Activated naive CD4-positive, alpha-beta T cell treated with anti-CD3 and anti-CD28 coated beads, Interleukin-2, amount 50 U/mL, for 24 hours (primary cell): Measurements from ENCODE around the gene TBC1D9B.

Experiments
- H3K27ac Mint-ChIP-seq: one replicate; pipeline ENCODE4 v1.8.0; 2021; ENCODE audit warnings: mild to moderate bottlenecking, mixed read lengths
- H3K27me3 Mint-ChIP-seq: one replicate; pipeline ENCODE4 v1.8.0; 2021; ENCODE audit warnings: mixed read lengths
- H3K36me3 Mint-ChIP-seq: one replicate; pipeline ENCODE4 v1.8.0; 2021; ENCODE audit warnings: mixed read lengths
- H3K4me1 Mint-ChIP-seq: one replicate; pipeline ENCODE4 v1.8.0; 2021; ENCODE audit warnings: mixed read lengths
- H3K4me3 Mint-ChIP-seq: one replicate; pipeline ENCODE4 v1.8.0; 2021; ENCODE audit warnings: mild to moderate bottlenecking, mixed read lengths
- H3K9me3 Mint-ChIP-seq: one replicate; pipeline ENCODE4 v1.8.0; 2021; ENCODE audit warnings: mixed read lengths

TBC1D9B gene

GRCh38 chr5:179895861-179896260 is 11.8 kb downstream of the TBC1D9B start:
- H3K27ac Mint-ChIP-seq = no peak overlapping the region
- H3K36me3 Mint-ChIP-seq = peaks cover 13% of the 10 kb centered on the region
- H3K4me3 Mint-ChIP-seq = no peak overlapping the region
- H3K27me3 Mint-ChIP-seq = no peaks in the 10 kb centered on the region
- H3K9me3 Mint-ChIP-seq = no peaks in the 10 kb centered on the region
- no peaks in the 10 kb centered on the region for H3K4me1 Mint-ChIP-seq

- Mint-ChIP-seq H3K36me3 (peaks cover 13% of the 10 kb centered on the region), H3K4me3 (no peak overlapping the region), H3K9me3 (no peaks in the 10 kb centered on the region), H3K27ac (no peak overlapping the region), H3K4me1 (no peaks in the 10 kb centered on the region), H3K27me3 (no peaks in the 10 kb centered on the region)
These were observed 13.5 kb downstream of the TBC1D9B start for GRCh38 chr5:179893958-179894895.

GRCh38 chr5:179893076-179893957 is 14.4 kb downstream of the TBC1D9B start:
- Mint-ChIP-seq H3K27ac (no peak overlapping the region), H3K36me3 (peaks cover 12% of the 10 kb centered on the region), H3K4me3 (no peak overlapping the region), H3K9me3 (no peaks in the 10 kb centered on the region), H3K27me3 (no peaks in the 10 kb centered on the region), H3K4me1 (no peaks in the 10 kb centered on the region)

GRCh38 chr5:179892255-179892654 is 15.4 kb downstream of the TBC1D9B start:
- Mint-ChIP-seq H3K27ac (no peak overlapping the region), H3K27me3 (no peaks in the 10 kb centered on the region), H3K4me3 (no peak overlapping the region), H3K36me3 (peaks cover 11% of the 10 kb centered on the region), H3K9me3 (no peaks in the 10 kb centered on the region), H3K4me1 (no peaks in the 10 kb centered on the region)

GRCh38 chr5:179890751-179891682 is 16.7 kb downstream of the TBC1D9B start:
- no peak overlapping the region for H3K4me3 Mint-ChIP-seq
- no peaks in the 10 kb centered on the region for H3K27me3 Mint-ChIP-seq
- H3K27ac Mint-ChIP-seq = no peak overlapping the region
- no peaks in the 10 kb centered on the region for H3K4me1 Mint-ChIP-seq
- H3K9me3 Mint-ChIP-seq = no peaks in the 10 kb centered on the region
- peaks cover 19% of the 10 kb centered on the region for H3K36me3 Mint-ChIP-seq

- Mint-ChIP-seq H3K36me3 (peaks cover 21% of the 10 kb centered on the region), H3K27me3 (no peaks in the 10 kb centered on the region), H3K4me3 (no peak overlapping the region), H3K9me3 (no peaks in the 10 kb centered on the region), H3K27ac (no peak overlapping the region), H3K4me1 (no peaks in the 10 kb centered on the region)
These were observed 17.8 kb downstream of the TBC1D9B start for GRCh38 chr5:179889885-179890284.

GRCh38 chr5:179887802-179888201 is 19.9 kb downstream of the TBC1D9B start:
- peaks cover 38% of the 10 kb centered on the region for H3K36me3 Mint-ChIP-seq
- no peak overlapping the region for H3K4me3 Mint-ChIP-seq
- H3K9me3 Mint-ChIP-seq = peaks cover 6% of the 10 kb centered on the region
- no peaks in the 10 kb centered on the region for H3K4me1 Mint-ChIP-seq
- no peak overlapping the region for H3K27ac Mint-ChIP-seq
- H3K27me3 Mint-ChIP-seq = no peaks in the 10 kb centered on the region

- Mint-ChIP-seq H3K27ac (no peak overlapping the region), H3K36me3 (peaks cover 38% of the 10 kb centered on the region), H3K9me3 (peaks cover 6% of the 10 kb centered on the region), H3K4me3 (no peak overlapping the region), H3K4me1 (no peaks in the 10 kb centered on the region), H3K27me3 (no peaks in the 10 kb centered on the region)
These were observed 20.6 kb downstream of the TBC1D9B start for GRCh38 chr5:179887095-179887494.

DNA sequence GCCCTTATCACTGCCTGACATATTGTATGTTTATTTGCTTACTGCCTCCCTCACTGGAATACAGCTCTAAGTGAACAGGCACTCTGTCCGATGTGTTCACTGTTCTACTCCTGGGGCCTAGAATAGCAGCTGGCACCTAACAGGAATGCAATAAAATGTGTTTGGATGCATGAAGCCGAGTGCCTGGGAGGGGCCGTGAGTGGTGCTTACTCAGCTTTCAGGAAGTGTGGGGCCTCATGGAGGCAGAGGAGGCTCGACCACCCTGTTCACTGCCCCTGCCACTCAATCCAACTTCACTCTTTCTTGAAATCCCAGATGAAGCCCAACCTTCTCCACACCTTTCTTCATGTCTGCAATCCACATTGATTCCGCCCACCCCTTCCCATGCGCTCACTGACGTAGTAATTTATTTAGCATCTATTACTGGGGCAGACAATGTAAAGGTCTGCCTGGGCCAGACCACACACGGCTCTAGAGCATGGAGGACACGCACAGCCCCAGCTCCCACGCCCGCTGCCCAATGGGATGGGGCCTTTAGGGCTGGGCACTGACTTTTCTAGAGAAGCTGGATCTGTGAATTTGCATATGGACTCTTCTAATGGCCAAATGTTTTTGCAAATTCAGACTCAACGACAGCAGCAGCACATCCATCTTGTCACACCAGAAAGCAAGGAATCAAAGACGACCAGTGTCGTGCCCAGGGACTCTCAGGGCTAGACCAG is 21.3 kb downstream of the TBC1D9B start:
- H3K27me3 Mint-ChIP-seq = no peaks in the 10 kb centered on the region

GRCh38 chr5:179885491-179886090 is 22.1 kb downstream of the TBC1D9B start:
- no peaks in the 10 kb centered on the region for H3K27me3 Mint-ChIP-seq
- H3K4me3 Mint-ChIP-seq = no peak overlapping the region
- H3K36me3 Mint-ChIP-seq = peaks cover 38% of the 10 kb centered on the region
- H3K4me1 Mint-ChIP-seq = no peaks in the 10 kb centered on the region
- peaks cover 6% of the 10 kb centered on the region for H3K9me3 Mint-ChIP-seq
- H3K27ac Mint-ChIP-seq = no peak overlapping the region

More for the DNA sequence above, 21.3 kb downstream of the TBC1D9B start:
- H3K27ac Mint-ChIP-seq = no peak overlapping the region
- H3K36me3 Mint-ChIP-seq = peaks cover 38% of the 10 kb centered on the region
- peaks cover 6% of the 10 kb centered on the region for H3K9me3 Mint-ChIP-seq
- H3K4me1 Mint-ChIP-seq = no peaks in the 10 kb centered on the region
- H3K4me3 Mint-ChIP-seq = no peak overlapping the region

DNA sequence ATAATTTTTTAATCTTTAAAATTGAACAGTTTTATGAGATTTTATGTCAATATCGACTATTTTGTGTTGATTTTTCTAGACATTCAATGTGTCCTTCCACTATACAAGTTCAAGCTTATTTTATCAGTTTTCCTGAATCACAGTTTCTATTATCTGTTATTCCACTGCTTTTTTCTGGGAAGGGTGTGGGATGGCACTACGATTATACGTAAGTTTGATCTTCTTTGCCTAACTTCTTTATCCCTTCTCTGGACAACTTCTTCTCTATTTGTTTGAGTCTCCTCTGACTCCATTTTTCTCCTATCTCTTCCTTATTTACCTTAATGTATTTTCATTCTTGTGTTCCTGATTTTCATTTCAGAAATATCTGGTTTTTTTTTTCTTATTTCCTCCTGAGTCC is 24.5 kb downstream of the TBC1D9B start:
- H3K36me3 Mint-ChIP-seq = peaks cover 35% of the 10 kb centered on the region
- H3K4me1 Mint-ChIP-seq = no peaks in the 10 kb centered on the region
- H3K27ac Mint-ChIP-seq = no peak overlapping the region
- peaks cover 6% of the 10 kb centered on the region for H3K9me3 Mint-ChIP-seq
- no peaks in the 10 kb centered on the region for H3K27me3 Mint-ChIP-seq
- no peak overlapping the region for H3K4me3 Mint-ChIP-seq

DNA sequence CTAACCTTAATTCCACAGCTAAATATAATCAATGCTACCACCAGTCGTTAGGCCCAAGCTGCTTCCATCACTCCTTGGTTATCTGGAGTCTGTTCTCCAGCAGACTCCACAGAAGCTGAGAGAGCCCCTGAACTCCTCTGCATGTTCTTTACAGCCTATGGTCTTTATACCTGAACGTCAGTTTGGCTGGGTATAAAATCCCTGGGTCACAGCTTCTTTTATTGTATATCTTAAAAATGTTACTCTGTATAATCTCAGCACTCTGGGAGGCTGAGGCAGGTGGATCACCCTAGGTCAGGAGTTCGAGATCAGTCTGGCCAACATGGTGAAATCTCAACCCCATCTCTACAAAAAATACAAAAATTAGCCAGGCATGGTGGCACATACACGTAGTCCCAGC is 25.4 kb downstream of the TBC1D9B start:
- Mint-ChIP-seq H3K27ac (no peak overlapping the region), H3K9me3 (peaks cover 6% of the 10 kb centered on the region), H3K4me3 (no peak overlapping the region), H3K27me3 (no peaks in the 10 kb centered on the region), H3K36me3 (peaks cover 35% of the 10 kb centered on the region), H3K4me1 (no peaks in the 10 kb centered on the region)

DNA sequence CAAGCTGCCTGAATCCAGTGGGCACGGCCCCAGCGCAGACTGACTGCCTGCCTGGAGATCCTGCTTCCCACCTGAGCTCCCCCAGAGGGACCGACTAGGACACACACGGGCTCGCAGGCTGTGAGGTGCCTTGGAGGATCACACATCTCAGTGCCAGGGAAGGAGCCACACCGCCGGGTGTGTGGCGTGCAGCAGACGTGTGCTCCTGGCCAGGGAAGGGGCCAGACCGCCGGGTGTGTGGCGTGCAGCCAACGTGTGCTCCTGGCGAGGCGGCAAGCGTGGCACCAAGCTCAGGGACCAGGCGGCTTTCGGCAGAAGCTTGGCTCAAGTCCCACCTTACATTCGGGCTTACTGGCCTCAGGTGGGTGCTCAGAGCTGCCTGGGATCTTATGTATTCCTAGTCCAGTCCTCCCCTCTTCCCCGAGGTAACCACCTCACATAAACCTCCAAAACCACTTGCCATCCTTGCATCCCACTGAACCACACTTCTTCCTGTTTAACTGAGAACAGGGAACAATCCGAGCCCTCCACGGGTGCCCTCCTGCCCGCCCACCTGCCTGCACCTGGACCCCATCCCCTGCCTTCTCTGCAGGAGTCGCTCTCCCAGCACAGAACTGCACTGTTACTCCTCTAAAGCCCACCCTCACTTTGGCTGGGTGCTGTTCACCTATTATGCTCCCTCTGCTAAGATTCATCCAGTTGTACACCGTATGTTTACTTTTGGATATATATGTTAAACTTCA is 26.7 kb downstream of the TBC1D9B start:
- no peak overlapping the region for H3K4me3 Mint-ChIP-seq
- H3K27ac Mint-ChIP-seq = no peak overlapping the region
- H3K27me3 Mint-ChIP-seq = no peaks in the 10 kb centered on the region
- no peaks in the 10 kb centered on the region for H3K4me1 Mint-ChIP-seq
- peaks cover 26% of the 10 kb centered on the region for H3K36me3 Mint-ChIP-seq
- H3K9me3 Mint-ChIP-seq = peaks cover 6% of the 10 kb centered on the region
